GM12872 (cell line): ENCODE results near the gene MAT1A.

Experiments used
- TF ChIP-seq, protein P1 (sequence below): IDR thresholded peaks from 3 replicates; pipeline ENCODE4 v1.5.1; 2011; ENCODE audit warnings: low read depth, mild to moderate bottlenecking, low read length, moderate library complexity; ENCODE audit not compliant: insufficient read depth

Gene MAT1A

GRCh38 chr10:80292607-80293239 lies 3.3 kb upstream of the MAT1A start:
- TF ChIP-seq, protein P1, sequence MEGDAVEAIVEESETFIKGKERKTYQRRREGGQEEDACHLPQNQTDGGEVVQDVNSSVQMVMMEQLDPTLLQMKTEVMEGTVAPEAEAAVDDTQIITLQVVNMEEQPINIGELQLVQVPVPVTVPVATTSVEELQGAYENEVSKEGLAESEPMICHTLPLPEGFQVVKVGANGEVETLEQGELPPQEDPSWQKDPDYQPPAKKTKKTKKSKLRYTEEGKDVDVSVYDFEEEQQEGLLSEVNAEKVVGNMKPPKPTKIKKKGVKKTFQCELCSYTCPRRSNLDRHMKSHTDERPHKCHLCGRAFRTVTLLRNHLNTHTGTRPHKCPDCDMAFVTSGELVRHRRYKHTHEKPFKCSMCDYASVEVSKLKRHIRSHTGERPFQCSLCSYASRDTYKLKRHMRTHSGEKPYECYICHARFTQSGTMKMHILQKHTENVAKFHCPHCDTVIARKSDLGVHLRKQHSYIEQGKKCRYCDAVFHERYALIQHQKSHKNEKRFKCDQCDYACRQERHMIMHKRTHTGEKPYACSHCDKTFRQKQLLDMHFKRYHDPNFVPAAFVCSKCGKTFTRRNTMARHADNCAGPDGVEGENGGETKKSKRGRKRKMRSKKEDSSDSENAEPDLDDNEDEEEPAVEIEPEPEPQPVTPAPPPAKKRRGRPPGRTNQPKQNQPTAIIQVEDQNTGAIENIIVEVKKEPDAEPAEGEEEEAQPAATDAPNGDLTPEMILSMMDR: no peak

DNA sequence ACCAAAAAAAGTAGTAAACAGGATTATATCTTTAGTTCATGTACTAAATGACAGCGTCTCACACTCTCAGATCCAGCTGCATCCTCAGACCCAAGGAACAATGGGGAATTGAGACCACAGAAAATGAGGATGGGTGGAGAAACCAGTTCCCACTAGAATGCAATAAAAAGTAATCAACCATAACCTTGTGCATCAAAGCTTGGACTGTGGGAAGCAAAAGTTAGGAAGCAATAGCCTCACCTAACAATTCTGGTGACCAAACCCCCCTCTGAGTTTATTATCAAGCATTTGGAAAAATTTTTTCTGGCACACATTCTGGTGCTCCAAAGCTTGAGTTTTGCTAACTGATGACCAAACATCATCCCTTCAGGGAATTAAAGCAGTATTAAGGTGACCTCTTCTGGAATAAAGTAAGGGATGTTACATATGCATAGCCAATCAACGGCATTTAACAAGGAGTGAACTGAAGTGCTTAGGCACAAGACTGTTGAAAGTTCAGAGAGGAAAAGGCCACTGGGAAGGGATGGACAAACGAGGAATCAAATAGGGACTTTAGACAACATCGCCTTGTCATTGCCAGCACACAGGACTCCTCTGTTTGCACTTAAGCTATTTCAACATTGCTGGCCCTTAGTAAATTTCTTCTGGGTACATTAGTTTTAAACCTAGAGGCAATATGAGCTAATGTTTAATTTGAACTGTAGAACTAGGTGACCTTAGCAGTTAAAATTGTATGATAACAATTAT lies 1.2 kb upstream of the MAT1A start:
- TF ChIP-seq, protein P1: no peak

DNA sequence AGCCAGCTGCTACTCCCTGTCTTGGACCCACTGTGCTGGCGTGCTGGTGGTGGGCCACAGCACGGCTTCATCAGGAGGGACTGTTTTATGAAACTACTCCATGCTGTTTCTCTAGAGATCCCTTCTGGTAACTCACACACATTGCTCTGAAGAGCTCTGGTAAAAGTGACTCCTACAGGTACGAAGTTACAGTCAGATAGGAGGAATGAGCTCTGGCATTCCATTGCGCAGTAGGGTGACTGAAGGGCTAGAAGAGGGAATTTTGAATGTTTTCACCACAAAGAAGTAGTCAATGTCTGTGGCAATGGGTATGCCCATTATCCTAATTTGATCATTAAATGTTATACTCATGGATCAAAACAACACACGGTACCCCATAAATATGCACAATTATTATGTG lies 609 bp downstream of the MAT1A start:
- TF ChIP-seq, protein P1: no peak

GRCh38 chr10:80284522-80284921 lies 4.9 kb downstream of the MAT1A start:
- TF ChIP-seq, protein P1: no peak

DNA sequence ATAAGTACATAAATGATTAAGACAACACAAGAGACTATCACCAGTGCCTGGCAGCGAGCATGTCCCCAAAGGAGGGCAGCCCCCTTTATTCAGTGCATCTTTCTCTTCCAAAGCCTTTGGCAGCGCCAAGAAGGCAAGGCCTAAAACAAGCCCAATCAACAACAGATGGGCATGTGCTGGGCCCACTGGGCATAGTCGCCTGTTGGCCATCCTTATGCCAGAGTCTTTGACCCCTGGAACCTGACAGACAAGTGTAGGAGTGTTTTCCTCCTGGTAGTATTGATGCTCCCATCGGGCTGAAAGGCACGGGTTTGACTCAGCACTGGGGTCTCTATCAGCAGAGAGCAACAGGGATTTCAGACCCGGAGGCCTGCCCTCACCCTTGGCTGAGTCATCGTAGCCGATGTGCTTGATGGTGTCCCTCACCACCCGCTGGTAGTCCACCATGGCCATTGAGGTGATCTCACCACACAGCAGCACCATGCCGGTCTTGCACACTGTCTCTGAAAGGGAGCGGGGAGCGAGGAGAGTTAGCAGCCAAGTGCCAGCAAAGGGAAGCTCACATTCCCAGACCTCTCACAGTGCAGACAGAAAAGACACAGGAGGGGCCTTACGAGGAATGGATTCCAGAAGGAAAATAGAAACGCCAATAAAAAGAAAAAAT lies 5.8 kb downstream of the MAT1A start:
- TF ChIP-seq, protein P1: no peak

- TF ChIP-seq, protein P1: no peak
Observed at GRCh38 chr10:80283119-80283518, 6.3 kb downstream of the MAT1A start.

DNA sequence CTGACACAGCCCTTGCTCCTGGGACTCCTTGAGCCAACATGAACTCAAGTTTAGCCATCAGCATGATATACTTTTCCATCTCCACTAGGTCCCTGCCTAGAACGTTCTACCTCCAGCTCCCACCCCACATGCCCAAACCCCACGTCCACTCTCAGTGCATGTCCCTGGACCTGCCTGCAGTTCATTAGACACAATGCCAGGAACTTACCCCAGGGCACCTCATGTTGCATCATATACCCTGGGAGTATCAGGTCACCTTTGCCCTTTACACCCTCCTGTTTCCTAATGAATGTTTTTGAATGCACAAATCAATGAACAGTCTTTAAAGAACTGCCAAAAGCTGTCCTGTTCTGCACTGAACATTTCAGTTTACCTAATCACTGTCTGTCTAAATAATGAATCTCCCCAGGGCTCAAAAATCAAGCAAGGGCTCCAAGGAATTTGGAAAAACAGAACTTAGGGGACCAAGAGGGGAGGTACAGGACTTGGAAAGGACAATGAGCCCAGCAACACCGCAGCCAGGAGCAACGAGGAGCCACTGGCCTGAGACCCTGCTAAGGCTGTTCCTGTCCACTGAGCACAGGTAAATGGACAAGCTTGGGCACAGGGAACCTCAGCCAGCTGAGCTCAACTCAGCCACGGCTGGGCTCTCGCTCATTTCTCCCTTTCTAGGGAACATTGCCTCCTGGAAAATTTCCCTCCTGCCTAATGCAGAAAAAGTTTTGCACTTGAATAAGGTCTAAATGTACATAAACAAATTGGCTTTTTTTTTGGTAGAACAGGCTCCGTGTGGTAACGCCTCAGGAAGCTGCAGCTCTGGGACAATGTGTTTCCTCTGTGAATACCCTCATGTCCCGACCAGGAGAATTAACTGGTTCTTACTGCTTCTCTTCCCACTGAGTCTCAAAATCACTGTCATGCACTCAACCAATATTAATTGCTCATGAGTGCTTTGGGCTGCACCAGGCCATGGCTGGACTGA lies 7.4 kb downstream of the MAT1A start:
- TF ChIP-seq, protein P1: no peak
